Neural cell (in vitro differentiated cells): Measurements from ENCODE around the gene CACNA2D4. TPM values are rescaled to one million over a fixed set of nuclear protein-coding genes. Genes with fewer than 3 reads are reported as not detected.

Experiments used
- H2AFZ ChIP-seq: fragments of 200-600, 300-800 bp; sonication (generic), shearing (Covaris generic); 2 replicates; pipeline ENCODE4 v1.6.0; 2014; ENCODE audit warnings: low read depth, mild to moderate bottlenecking, antibody characterized with exemption, low read length, moderate library complexity
- H3F3A ChIP-seq: fragments of 200-600 bp; shearing (Covaris generic); 2 replicates; pipeline ENCODE4 v1.6.1; 2016; ENCODE audit warnings: mild to moderate bottlenecking, moderate library complexity, mixed read lengths, antibody characterized with exemption, low read length; ENCODE audit not compliant: insufficient read depth, poor library complexity, severe bottlenecking
- H3K27ac ChIP-seq: fragments of 200-600, 300-800 bp; sonication (generic), shearing (Covaris generic); 2 replicates; pipeline ENCODE4 v1.5.1; 2014; ENCODE audit warnings: mild to moderate bottlenecking, low read length, moderate library complexity
- H3K27me3 ChIP-seq: fragments of 300-800, 200-600 bp; sonication (generic), shearing (Covaris generic); 2 replicates; pipeline ENCODE4 v1.6.0; 2014; ENCODE audit warnings: mild to moderate bottlenecking, low read depth, low read length, moderate library complexity; ENCODE audit not compliant: insufficient read depth
- H3K36me3 ChIP-seq: fragments of 300-800, 200-600 bp; sonication (generic), shearing (Covaris generic); 2 replicates; pipeline ENCODE4 v1.5.1; 2014; ENCODE audit warnings: mild to moderate bottlenecking, antibody characterized with exemption, low read length, moderate library complexity; ENCODE audit not compliant: insufficient read depth
- H3K4me2 ChIP-seq: fragments of 300-800, 200-600 bp; sonication (generic), shearing (Covaris generic); 2 replicates; pipeline ENCODE4 v1.6.0; 2014; ENCODE audit warnings: mild to moderate bottlenecking, low read length
- H3K4me3 ChIP-seq: fragments of 300-800, 200-600 bp; sonication (generic), shearing (Covaris generic); 2 replicates; pipeline ENCODE4 v1.5.1; 2014; ENCODE audit warnings: mild to moderate bottlenecking, low read length, moderate library complexity
- H3K79me2 ChIP-seq: fragments of 200-600 bp; shearing (Covaris generic); replicated peaks from 2 replicates; pipeline ENCODE4 v1.6.0; 2014; ENCODE audit warnings: mild to moderate bottlenecking, low read length, moderate library complexity; ENCODE audit not compliant: insufficient read depth
- H3K9ac ChIP-seq: fragments of 300-800, 200-600 bp; sonication (generic), shearing (Covaris generic); 2 replicates; pipeline ENCODE4 v1.6.1; 2016; ENCODE audit warnings: mild to moderate bottlenecking, low read length, mixed read lengths
- H3K9me2 ChIP-seq: fragments of 200-600 bp; shearing (Covaris generic); 2 replicates; pipeline ENCODE4 v1.6.1; 2016; ENCODE audit warnings: mild to moderate bottlenecking, low read length, mixed read lengths; ENCODE audit not compliant: insufficient read depth
- H3K9me3 ChIP-seq: fragments of 200-600, 300-800 bp; sonication (generic), shearing (Covaris generic); 2 replicates; pipeline ENCODE4 v1.6.1; 2016; ENCODE audit warnings: mild to moderate bottlenecking, mixed run types, low read length, moderate library complexity, mixed read lengths
- H4K20me1 ChIP-seq: fragments of 200-600 bp; shearing (Covaris generic); 2 replicates; pipeline ENCODE4 v1.6.1; 2016; ENCODE audit warnings: mild to moderate bottlenecking, mixed run types; ENCODE audit not compliant: insufficient read depth
- EP300 ChIP-seq: fragments of 450-650 bp; conservative IDR thresholded peaks from 2 replicates; pipeline ENCODE4 v1.6.1; 2014; ENCODE audit warnings: antibody characterized with exemption, mild to moderate bottlenecking, moderate library complexity; ENCODE audit not compliant: poor library complexity, severe bottlenecking
- EZH2 ChIP-seq: fragments of 200-600, 300-800 bp; shearing (Covaris generic), sonication (generic); IDR thresholded peaks from 2 replicates; pipeline ENCODE4 v1.6.1; 2014; ENCODE audit warnings: antibody characterized with exemption, low read length, borderline replicate concordance, mild to moderate bottlenecking; ENCODE audit not compliant: insufficient read depth, poor library complexity, severe bottlenecking
- MXI1 ChIP-seq: fragments of 450-650 bp; conservative IDR thresholded peaks from 2 replicates; pipeline ENCODE4 v1.6.1; 2014; ENCODE audit warnings: antibody characterized with exemption, mild to moderate bottlenecking; ENCODE audit not compliant: poor library complexity, severe bottlenecking
- POLR2AphosphoS5 ChIP-seq: IDR thresholded peaks from 2 replicates; pipeline ENCODE4 v1.6.1; 2012
- RAD21 ChIP-seq: fragments of 450-650 bp; conservative IDR thresholded peaks from 2 replicates; pipeline ENCODE4 v1.6.1; 2014; ENCODE audit warnings: antibody characterized with exemption, mild to moderate bottlenecking, moderate library complexity
- SMC3 ChIP-seq: fragments of 450-650 bp; conservative IDR thresholded peaks from 2 replicates; pipeline ENCODE4 v1.6.1; 2014; ENCODE audit warnings: antibody characterized with exemption, mild to moderate bottlenecking, moderate library complexity; ENCODE audit not compliant: poor library complexity
- TAF1 ChIP-seq: IDR thresholded peaks from 2 replicates; pipeline ENCODE4 v1.6.1; 2012; ENCODE audit warnings: low read depth
- polyA plus RNA-seq: library from polyadenylated mRNA; depleted of rRNA; stranded (reverse); fragments of >200 nt; gene quantifications from 2 replicates; pipeline ENCODE4 v1.2.3, GENCODE V29; 2014
- TF ChIP-seq, protein P1 (sequence below): IDR thresholded peaks from 2 replicates; pipeline ENCODE4 v1.6.1; 2012; ENCODE audit warnings: borderline replicate concordance
- TF ChIP-seq, protein P2 (sequence below): fragments of 450-650 bp; IDR thresholded peaks from 2 replicates; pipeline ENCODE4 v1.5.1; 2014; ENCODE audit warnings: antibody characterized with exemption, mild to moderate bottlenecking, moderate library complexity; ENCODE audit not compliant: poor library complexity, severe bottlenecking

The CACNA2D4 gene
- polyA plus RNA-seq, 1 donor from 2014 or later = not detected

DNA sequence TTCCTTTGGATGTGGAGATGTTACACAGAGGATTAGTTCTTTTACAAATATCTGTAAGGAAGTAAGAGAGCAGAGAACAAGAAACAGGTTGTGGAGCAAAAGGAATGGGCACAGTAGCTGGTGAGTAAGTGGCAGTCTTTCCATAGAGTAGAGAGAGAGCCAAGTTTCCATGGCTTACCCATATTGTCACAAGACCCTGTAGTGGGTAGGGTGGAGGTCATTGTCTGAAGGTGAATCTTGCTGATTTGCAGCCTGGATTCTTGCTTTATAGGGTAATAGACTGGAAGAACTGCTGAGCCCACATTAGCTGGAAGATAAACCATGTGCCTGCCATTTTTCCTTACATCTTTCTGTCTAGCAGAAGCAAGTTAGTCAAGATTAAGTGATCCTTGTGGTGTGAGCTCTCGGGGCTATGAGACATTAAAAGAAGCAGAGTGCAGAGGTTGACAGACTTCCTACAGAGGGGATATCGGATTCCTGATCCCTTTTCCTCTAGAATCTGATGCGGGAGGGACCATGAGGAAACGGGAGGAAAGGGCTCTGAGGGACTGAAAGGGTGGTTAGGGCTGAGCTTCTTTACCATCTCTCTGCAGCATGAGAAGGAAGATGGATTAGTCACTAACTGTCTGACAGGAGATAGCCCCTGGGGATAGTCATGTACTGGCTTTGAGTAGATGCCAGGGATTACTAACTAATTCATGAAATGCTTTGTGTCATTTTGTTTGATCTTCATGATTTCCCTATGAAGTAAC is 142.1 kb downstream of the CACNA2D4 start:
- H3K36me3 ChIP-seq = no peaks in the 10 kb centered on the region
- no peaks in the 10 kb centered on the region for H3F3A ChIP-seq
- H3K27ac ChIP-seq = peak overlapping the region; percentile 66
- TF ChIP-seq, protein P1, sequence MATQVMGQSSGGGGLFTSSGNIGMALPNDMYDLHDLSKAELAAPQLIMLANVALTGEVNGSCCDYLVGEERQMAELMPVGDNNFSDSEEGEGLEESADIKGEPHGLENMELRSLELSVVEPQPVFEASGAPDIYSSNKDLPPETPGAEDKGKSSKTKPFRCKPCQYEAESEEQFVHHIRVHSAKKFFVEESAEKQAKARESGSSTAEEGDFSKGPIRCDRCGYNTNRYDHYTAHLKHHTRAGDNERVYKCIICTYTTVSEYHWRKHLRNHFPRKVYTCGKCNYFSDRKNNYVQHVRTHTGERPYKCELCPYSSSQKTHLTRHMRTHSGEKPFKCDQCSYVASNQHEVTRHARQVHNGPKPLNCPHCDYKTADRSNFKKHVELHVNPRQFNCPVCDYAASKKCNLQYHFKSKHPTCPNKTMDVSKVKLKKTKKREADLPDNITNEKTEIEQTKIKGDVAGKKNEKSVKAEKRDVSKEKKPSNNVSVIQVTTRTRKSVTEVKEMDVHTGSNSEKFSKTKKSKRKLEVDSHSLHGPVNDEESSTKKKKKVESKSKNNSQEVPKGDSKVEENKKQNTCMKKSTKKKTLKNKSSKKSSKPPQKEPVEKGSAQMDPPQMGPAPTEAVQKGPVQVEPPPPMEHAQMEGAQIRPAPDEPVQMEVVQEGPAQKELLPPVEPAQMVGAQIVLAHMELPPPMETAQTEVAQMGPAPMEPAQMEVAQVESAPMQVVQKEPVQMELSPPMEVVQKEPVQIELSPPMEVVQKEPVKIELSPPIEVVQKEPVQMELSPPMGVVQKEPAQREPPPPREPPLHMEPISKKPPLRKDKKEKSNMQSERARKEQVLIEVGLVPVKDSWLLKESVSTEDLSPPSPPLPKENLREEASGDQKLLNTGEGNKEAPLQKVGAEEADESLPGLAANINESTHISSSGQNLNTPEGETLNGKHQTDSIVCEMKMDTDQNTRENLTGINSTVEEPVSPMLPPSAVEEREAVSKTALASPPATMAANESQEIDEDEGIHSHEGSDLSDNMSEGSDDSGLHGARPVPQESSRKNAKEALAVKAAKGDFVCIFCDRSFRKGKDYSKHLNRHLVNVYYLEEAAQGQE = peak; percentile 5
- TF ChIP-seq MXI1 = peak; percentile 42
- peak; percentile 76 for TF ChIP-seq EP300
- TF ChIP-seq SMC3 = no peak
- TF ChIP-seq POLR2AphosphoS5 = peak; percentile 67
- TF ChIP-seq EZH2 = no peak
- TF ChIP-seq RAD21 = no peak
- TF ChIP-seq TAF1 = no peak
- TF ChIP-seq, protein P2, sequence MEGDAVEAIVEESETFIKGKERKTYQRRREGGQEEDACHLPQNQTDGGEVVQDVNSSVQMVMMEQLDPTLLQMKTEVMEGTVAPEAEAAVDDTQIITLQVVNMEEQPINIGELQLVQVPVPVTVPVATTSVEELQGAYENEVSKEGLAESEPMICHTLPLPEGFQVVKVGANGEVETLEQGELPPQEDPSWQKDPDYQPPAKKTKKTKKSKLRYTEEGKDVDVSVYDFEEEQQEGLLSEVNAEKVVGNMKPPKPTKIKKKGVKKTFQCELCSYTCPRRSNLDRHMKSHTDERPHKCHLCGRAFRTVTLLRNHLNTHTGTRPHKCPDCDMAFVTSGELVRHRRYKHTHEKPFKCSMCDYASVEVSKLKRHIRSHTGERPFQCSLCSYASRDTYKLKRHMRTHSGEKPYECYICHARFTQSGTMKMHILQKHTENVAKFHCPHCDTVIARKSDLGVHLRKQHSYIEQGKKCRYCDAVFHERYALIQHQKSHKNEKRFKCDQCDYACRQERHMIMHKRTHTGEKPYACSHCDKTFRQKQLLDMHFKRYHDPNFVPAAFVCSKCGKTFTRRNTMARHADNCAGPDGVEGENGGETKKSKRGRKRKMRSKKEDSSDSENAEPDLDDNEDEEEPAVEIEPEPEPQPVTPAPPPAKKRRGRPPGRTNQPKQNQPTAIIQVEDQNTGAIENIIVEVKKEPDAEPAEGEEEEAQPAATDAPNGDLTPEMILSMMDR = no peak
- no peaks in the 10 kb centered on the region for H3K27me3 ChIP-seq
- H2AFZ ChIP-seq = no peak overlapping the region
- peak overlapping the region; percentile 50 for H3K4me3 ChIP-seq
- H3K79me2 ChIP-seq = no peaks in the 10 kb centered on the region
- no peaks in the 10 kb centered on the region for H4K20me1 ChIP-seq
- H3K9ac ChIP-seq = peak overlapping the region; percentile 35
- H3K9me3 ChIP-seq = no peaks in the 10 kb centered on the region
- H3K4me2 ChIP-seq = peak overlapping the region; percentile 72
- no peaks in the 10 kb centered on the region for H3K9me2 ChIP-seq

DNA sequence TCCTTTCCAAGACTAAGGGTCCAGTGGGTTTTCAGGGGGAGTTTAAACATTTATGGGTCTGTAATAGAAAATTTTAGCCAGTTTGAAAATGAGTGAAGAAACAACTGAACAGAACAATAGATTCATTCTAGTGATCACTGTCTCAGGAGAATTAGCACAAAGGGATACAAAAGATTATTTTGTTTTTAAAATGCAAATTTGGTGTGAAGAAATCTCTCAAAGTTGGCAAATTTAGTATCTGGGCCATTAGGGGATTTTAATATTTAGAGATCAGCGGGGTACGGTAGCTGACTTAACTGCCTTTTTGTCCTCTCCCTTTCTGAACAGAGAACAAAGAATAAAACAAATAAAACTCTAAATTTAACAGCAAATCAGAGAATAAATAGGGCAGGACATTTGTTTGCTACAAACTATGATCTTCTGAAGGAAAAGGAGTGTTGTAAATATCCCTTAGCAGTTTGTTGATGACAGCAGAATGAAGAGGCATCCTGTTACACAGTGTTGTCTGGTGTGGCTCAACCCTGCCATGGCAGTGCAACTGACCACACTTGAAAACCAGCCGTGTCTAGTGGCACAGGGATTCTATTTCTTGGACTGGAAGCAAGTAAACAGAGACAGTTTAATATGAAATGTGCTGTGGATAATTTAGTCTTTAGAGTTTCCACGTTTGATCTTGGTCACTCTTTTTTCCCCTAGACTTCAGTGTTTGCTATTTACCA is 144.4 kb downstream of the CACNA2D4 start:
- Histone ChIP-seq H3K9ac (no peak overlapping the region), H3K27me3 (no peaks in the 10 kb centered on the region), H3K27ac (no peak overlapping the region), H3F3A (no peaks in the 10 kb centered on the region), H3K79me2 (no peaks in the 10 kb centered on the region), H3K9me3 (no peaks in the 10 kb centered on the region), H3K4me3 (no peak overlapping the region), H4K20me1 (no peaks in the 10 kb centered on the region), H2AFZ (no peak overlapping the region), H3K36me3 (no peaks in the 10 kb centered on the region), H3K4me2 (no peak overlapping the region), H3K9me2 (no peaks in the 10 kb centered on the region)
- TF ChIP-seq EZH2 (no peak), MXI1 (no peak), RAD21 (no peak), POLR2AphosphoS5 (no peak), TAF1 (no peak), SMC3 (no peak), EP300 (no peak)
- TF ChIP-seq, protein P1 = no peak
- TF ChIP-seq, protein P2 = no peak
